Keratinocyte (primary cell): ENCODE data around the gene ZNF236. TPM values are rescaled to one million over a fixed set of nuclear protein-coding genes. Genes with fewer than 3 reads are reported as not detected.

Source experiments
- DNase-seq: peaks from one replicate; pipeline ENCODE4 v3.0.0-alpha.2; 2011; ENCODE audit warnings: low read depth, missing footprints, low spot score
- FAIRE-seq: peaks from 2 replicates; lab custom pipeline; 2011; peaks lifted over from hg19 to GRCh38; lab: Jason Lieb, UNC
- H2AFZ ChIP-seq: 2 replicates; pipeline ENCODE4 v1.6.0; 2012; ENCODE audit warnings: low read length, control low read depth, inconsistent platforms; ENCODE audit not compliant: control insufficient read depth
- H3K27ac ChIP-seq: 2 replicates; pipeline ENCODE4 v1.5.1; 2011; ENCODE audit warnings: low read length; ENCODE audit not compliant: control insufficient read depth, insufficient read depth
- H3K27me3 ChIP-seq: 3 replicates; pipeline ENCODE4 v1.6.0; 2011; ENCODE audit warnings: low read length; ENCODE audit not compliant: control insufficient read depth, insufficient read depth; ENCODE audit errors: extremely low read depth
- H3K36me3 ChIP-seq, 2 experiments: 2 replicates in 1 of 2; 3 replicates in 1 of 2; pipeline ENCODE4 v1.5.1; 2011; ENCODE audit warnings: low read length in 2 of 2, mild to moderate bottlenecking in 1 of 2; ENCODE audit not compliant: control insufficient read depth in 2 of 2, insufficient read depth in 2 of 2; ENCODE audit errors: extremely low read depth in 1 of 2
- H3K4me1 ChIP-seq: 3 replicates; pipeline ENCODE4 v1.5.1; 2011; ENCODE audit warnings: low read length; ENCODE audit not compliant: control insufficient read depth, insufficient read depth; ENCODE audit errors: extremely low read depth
- H3K4me2 ChIP-seq: 3 replicates; pipeline ENCODE4 v1.6.0; 2011; ENCODE audit warnings: low read depth, low read length; ENCODE audit not compliant: control insufficient read depth, insufficient read depth; ENCODE audit errors: extremely low read depth
- H3K4me3 ChIP-seq, 3 experiments: fragments of 200-600 bp in 1 of 3; sonication (generic) in 1 of 3; 2 replicates in 2 of 3; 3 replicates in 1 of 3; pipeline ENCODE4 v1.5.1; 2011 to 2016; ENCODE audit warnings: low read length in 3 of 3, mild to moderate bottlenecking in 3 of 3, control low read depth in 2 of 3, inconsistent platforms in 1 of 3, low read depth in 1 of 3, mixed read lengths in 1 of 3, mixed run types in 1 of 3, moderate library complexity in 1 of 3; ENCODE audit not compliant: control insufficient read depth in 2 of 3, insufficient read depth in 2 of 3; ENCODE audit errors: extremely low read depth in 1 of 3
- H3K79me2 ChIP-seq: 2 replicates; pipeline ENCODE4 v1.6.0; 2012; ENCODE audit warnings: low read length; ENCODE audit not compliant: control insufficient read depth, insufficient read depth
- H3K9ac ChIP-seq: 3 replicates; pipeline ENCODE4 v1.6.0; 2011; ENCODE audit warnings: low read length; ENCODE audit not compliant: control insufficient read depth, insufficient read depth; ENCODE audit errors: extremely low read depth
- H3K9me1 ChIP-seq: 3 replicates; pipeline ENCODE4 v1.6.0; 2011; ENCODE audit warnings: low read length; ENCODE audit not compliant: control insufficient read depth, insufficient read depth; ENCODE audit errors: extremely low read depth
- H3K9me3 ChIP-seq: 2 replicates; pipeline ENCODE4 v1.5.1; 2012; ENCODE audit warnings: low read depth, low read length; ENCODE audit not compliant: control insufficient read depth
- H4K20me1 ChIP-seq: 3 replicates; pipeline ENCODE4 v1.6.0; 2011; ENCODE audit warnings: low read length; ENCODE audit not compliant: control insufficient read depth, insufficient read depth; ENCODE audit errors: extremely low read depth
- EZH2 ChIP-seq: IDR thresholded peaks from one replicate; pipeline ENCODE4 v1.6.1; 2012; ENCODE audit warnings: inconsistent platforms, mild to moderate bottlenecking, low read length, moderate library complexity
- dilution Hi-C: fragments of 300-500 bp; cut with MboI; formaldehyde crosslinking; loops from one replicate; pipeline ENCODE4 v1.7.0; 2020; ENCODE audit warnings: low sequenced_read_pairs; ENCODE audit not compliant: extremely low pct_ligation_motif_present
- polyA plus RNA-seq, 5 experiments: library from polyadenylated mRNA; depleted of rRNA in 3 of 5; stranded (reverse) in 3 of 5; stranded (forward) in 1 of 5; unstranded in 1 of 5; fragments of >200 nt; gene quantifications; 1 replicate in 1 of 5; 2 replicates in 3 of 5; 3 replicates in 1 of 5; pipeline versions ENCODE4 v1.2.1 to v1.2.3, GENCODE V29; 2011 to 2012; ENCODE audit warnings: missing spikeins in 2 of 5, low read depth in 1 of 5, low replicate concordance in 1 of 5
- TF ChIP-seq, protein P1 (sequence below), 3 experiments: IDR thresholded peaks in 1 of 3; conservative IDR thresholded peaks in 1 of 3; optimal IDR thresholded peaks in 1 of 3; 2 replicates in 2 of 3; 3 replicates in 1 of 3; pipeline versions ENCODE3 to v1.5.1; 2011; ENCODE audit warnings: low read length in 3 of 3, mild to moderate bottlenecking in 3 of 3, moderate library complexity in 2 of 3, control low read depth in 1 of 3, inconsistent platforms in 1 of 3; ENCODE audit not compliant: insufficient read depth in 2 of 3; ENCODE audit errors: extremely low read depth in 1 of 3

ZNF236 gene
- polyA plus RNA-seq, 1 donor (not counting 4 experiments of a cell fraction or from before 2014, with no cell fraction given), result 4.5 TPM

DNA sequence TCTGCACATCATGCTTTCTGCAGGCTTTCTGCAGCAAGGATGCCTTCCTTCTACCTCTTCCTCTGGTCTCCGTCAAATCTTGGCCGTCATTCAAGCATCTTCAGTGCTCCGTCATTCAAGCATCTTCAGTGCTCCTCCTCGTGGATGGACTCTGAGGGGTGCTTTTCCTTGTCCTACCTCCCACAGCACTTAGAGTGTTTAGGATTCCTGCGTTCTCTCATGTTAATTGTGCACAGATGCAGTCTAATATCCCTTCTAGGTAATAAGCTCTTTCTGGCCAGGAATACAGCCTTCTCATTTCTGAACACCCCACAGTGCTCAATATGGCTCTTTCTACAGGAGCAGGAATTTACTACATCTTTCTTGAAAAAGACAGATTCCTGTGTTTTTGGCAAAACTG lies 59.8 kb downstream of the ZNF236 start:
- Histone ChIP-seq H3K36me3 (peaks cover 13 to 20% of the 10 kb centered on the region in 2 experiments), H3K9me1 (no peaks in the 10 kb centered on the region), H2AFZ (no peak overlapping the region), H3K4me3 (no peak overlapping the region), H3K9me3 (no peaks in the 10 kb centered on the region), H3K4me1 (no peaks in the 10 kb centered on the region), H3K79me2 (no peaks in the 10 kb centered on the region), H3K9ac (no peak overlapping the region), H3K27me3 (no peaks in the 10 kb centered on the region), H3K4me2 (no peak overlapping the region), H4K20me1 (no peaks in the 10 kb centered on the region), H3K27ac (no peak overlapping the region)
- TF ChIP-seq, protein P1, sequence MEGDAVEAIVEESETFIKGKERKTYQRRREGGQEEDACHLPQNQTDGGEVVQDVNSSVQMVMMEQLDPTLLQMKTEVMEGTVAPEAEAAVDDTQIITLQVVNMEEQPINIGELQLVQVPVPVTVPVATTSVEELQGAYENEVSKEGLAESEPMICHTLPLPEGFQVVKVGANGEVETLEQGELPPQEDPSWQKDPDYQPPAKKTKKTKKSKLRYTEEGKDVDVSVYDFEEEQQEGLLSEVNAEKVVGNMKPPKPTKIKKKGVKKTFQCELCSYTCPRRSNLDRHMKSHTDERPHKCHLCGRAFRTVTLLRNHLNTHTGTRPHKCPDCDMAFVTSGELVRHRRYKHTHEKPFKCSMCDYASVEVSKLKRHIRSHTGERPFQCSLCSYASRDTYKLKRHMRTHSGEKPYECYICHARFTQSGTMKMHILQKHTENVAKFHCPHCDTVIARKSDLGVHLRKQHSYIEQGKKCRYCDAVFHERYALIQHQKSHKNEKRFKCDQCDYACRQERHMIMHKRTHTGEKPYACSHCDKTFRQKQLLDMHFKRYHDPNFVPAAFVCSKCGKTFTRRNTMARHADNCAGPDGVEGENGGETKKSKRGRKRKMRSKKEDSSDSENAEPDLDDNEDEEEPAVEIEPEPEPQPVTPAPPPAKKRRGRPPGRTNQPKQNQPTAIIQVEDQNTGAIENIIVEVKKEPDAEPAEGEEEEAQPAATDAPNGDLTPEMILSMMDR (optimal IDR thresholded peaks at IDR 0.05 in 1 of 3, IDR thresholded peaks at IDR 0.05 in 1 of 3, conservative IDR thresholded peaks at IDR 0.05 in 1 of 3; ENCODE audit: extremely low read depth in 1 of 3, insufficient read depth in 2 of 3, low read length in 3 of 3), result no peak
- TF ChIP-seq EZH2, result no peak
- dilution Hi-C loops, result no loop called here
- DNase-seq, result no peak
- FAIRE-seq, result no peak

DNA sequence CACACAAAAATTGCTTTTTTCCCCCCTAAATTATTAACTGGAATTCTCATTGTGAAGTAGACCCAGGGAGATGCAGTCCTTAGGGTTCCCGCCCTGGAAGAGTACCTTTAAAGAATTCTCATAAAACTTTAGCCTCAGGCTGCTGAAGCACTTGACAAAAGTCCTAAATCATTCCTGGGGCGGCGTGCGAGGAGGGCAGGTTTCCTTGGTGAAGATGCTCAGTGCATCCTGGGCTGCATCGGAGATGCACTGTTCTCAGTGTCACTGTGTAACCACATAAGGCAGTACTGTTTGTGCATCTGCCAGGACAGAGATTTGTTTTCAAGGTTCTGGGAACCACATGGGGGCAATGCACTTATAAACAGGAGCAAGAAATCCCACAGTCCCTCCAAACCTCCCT lies 62.6 kb downstream of the ZNF236 start:
- no peak overlapping the region for H2AFZ ChIP-seq
- H3K4me2 ChIP-seq, result no peak overlapping the region
- peaks cover 16 to 26% of the 10 kb centered on the region in 2 experiments for H3K36me3 ChIP-seq
- no peak for TF ChIP-seq EZH2
- TF ChIP-seq, protein P1 (optimal IDR thresholded peaks at IDR 0.05 in 1 of 3, IDR thresholded peaks at IDR 0.05 in 1 of 3, conservative IDR thresholded peaks at IDR 0.05 in 1 of 3; ENCODE audit: extremely low read depth in 1 of 3, insufficient read depth in 2 of 3, low read length in 3 of 3), result no peak
- H3K4me1 ChIP-seq, result no peaks in the 10 kb centered on the region
- H3K27ac ChIP-seq, result no peak overlapping the region
- no peaks in the 10 kb centered on the region for H4K20me1 ChIP-seq
- dilution Hi-C loops, result no loop called here
- H3K27me3 ChIP-seq, result no peaks in the 10 kb centered on the region
- no peaks in the 10 kb centered on the region for H3K79me2 ChIP-seq
- no peak for FAIRE-seq
- no peak overlapping the region for H3K4me3 ChIP-seq
- H3K9me3 ChIP-seq, result no peaks in the 10 kb centered on the region
- DNase-seq, result no peak
- H3K9me1 ChIP-seq, result no peaks in the 10 kb centered on the region
- no peak overlapping the region for H3K9ac ChIP-seq
